ENCODE data around the gene CCER1.

- TF ChIP-seq POLR2A (IDR thresholded peaks at IDR 0.05) = no peak
- no peak for TF ChIP-seq CTCF (IDR thresholded peaks at IDR 0.05)
Measured at GRCh38 chr12:90999527-90999926, 44.6 kb upstream of the CCER1 start.
